ENCODE data around the gene VOPP1. TPM values are rescaled to one million over a fixed set of nuclear protein-coding genes. Genes with fewer than 3 reads are reported as not detected.

Gene VOPP1
- total and polyA plus RNA-seq, 2 donors (not counting 1 experiment from before 2014, with no cell fraction given): 52.1 to 70.7 TPM

DNA sequence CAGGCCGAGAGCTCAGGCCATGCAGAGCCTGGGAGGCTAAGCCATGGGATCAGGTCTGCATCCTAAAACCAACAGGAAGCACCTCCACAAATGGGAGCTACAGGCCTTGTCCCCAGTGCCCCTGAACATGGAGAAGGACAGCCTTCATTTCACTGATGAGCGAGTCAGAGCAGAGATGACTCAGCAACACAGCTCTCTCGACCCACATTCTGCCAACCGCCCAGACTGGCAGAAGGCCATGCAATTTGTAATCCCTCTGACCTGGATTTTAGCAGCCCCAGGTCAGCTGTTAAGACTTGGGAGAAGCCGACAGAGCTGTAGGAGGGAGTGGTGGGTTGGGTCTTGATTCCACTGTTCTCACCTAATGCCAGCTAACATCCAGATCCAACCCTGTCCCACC, 25.5 kb downstream of the VOPP1 start:
- H3K27me3 ChIP-seq (ENCODE audit: control insufficient read depth, insufficient read depth, low read length): no peaks in the 10 kb centered on the region
- H4K20me1 ChIP-seq (ENCODE audit: control insufficient read depth, extremely low read depth, insufficient read depth, low read length): no peaks in the 10 kb centered on the region
- peak; percentile 80 to 82 for DNase-seq (ENCODE audit: low read depth in 2 of 2)
- TF ChIP-seq, protein P1, sequence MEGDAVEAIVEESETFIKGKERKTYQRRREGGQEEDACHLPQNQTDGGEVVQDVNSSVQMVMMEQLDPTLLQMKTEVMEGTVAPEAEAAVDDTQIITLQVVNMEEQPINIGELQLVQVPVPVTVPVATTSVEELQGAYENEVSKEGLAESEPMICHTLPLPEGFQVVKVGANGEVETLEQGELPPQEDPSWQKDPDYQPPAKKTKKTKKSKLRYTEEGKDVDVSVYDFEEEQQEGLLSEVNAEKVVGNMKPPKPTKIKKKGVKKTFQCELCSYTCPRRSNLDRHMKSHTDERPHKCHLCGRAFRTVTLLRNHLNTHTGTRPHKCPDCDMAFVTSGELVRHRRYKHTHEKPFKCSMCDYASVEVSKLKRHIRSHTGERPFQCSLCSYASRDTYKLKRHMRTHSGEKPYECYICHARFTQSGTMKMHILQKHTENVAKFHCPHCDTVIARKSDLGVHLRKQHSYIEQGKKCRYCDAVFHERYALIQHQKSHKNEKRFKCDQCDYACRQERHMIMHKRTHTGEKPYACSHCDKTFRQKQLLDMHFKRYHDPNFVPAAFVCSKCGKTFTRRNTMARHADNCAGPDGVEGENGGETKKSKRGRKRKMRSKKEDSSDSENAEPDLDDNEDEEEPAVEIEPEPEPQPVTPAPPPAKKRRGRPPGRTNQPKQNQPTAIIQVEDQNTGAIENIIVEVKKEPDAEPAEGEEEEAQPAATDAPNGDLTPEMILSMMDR (conservative IDR thresholded peaks at IDR 0.05 in 1 of 2, IDR thresholded peaks at IDR 0.05 in 1 of 2; ENCODE audit: low read depth in 1 of 2, low read length in 2 of 2): no peak
- TF ChIP-seq EZH2 (IDR thresholded peaks at IDR 0.05; ENCODE audit: low read length, missing control alignments): no peak
- no peaks in the 10 kb centered on the region for H3K36me3 ChIP-seq (ENCODE audit: control insufficient read depth, insufficient read depth, low read length)
- H3K4me2 ChIP-seq (ENCODE audit: extremely low read depth, insufficient read depth, low read length): peak overlapping the region; percentile 41
- H3K79me2 ChIP-seq (ENCODE audit: control insufficient read depth, insufficient read depth, low read length): peaks cover 46% of the 10 kb centered on the region
- H3K4me1 ChIP-seq (ENCODE audit: control insufficient read depth, extremely low read depth, insufficient read depth, low read length): peaks cover 8% of the 10 kb centered on the region
- no peak overlapping the region for H3K9ac ChIP-seq (ENCODE audit: insufficient read depth, low read length)
- no peak overlapping the region for H3K4me3 ChIP-seq (replicated peaks in 1 of 4; ENCODE audit: control extremely low read depth in 1 of 4, insufficient read depth in 1 of 4, low read depth in 3 of 4, low read length in 4 of 4)
- H3K9me3 ChIP-seq (ENCODE audit: control insufficient read depth, insufficient read depth, low read depth, low read length): no peaks in the 10 kb centered on the region
- H2AFZ ChIP-seq (ENCODE audit: low read length): no peak overlapping the region
- no peak overlapping the region for H3K27ac ChIP-seq (ENCODE audit: insufficient read depth, low read length)

DNA sequence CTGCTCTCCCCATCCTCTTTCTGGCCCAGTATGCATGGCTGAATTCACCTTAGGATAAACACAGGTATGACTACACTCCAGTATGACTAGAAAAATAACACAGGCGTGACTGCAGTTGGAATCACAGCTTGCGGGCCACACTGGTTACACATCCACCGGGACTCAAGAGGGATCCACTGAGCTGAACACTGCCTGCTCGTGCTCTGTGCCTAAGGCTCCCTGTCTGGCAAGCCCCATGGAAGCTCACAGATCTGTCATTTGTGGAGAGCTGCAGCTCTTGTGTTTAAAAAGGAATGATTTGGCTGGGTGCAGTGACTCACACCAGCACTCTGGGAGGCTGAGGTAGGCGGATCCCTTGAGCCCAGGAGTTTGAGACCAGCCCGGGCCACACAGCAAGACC, 26.8 kb downstream of the VOPP1 start:
- no peak for TF ChIP-seq EZH2 (IDR thresholded peaks at IDR 0.05; ENCODE audit: low read length, missing control alignments)
- TF ChIP-seq, protein P1 (conservative IDR thresholded peaks at IDR 0.05 in 1 of 2, IDR thresholded peaks at IDR 0.05 in 1 of 2; ENCODE audit: low read depth in 1 of 2, low read length in 2 of 2): peak in 1 of 2 donors; percentile 10
- no peaks in the 10 kb centered on the region for H3K27me3 ChIP-seq (ENCODE audit: control insufficient read depth, insufficient read depth, low read length)
- H4K20me1 ChIP-seq (ENCODE audit: control insufficient read depth, extremely low read depth, insufficient read depth, low read length): no peaks in the 10 kb centered on the region
- no peaks in the 10 kb centered on the region for H3K9me3 ChIP-seq (ENCODE audit: control insufficient read depth, insufficient read depth, low read depth, low read length)
- H3K4me2 ChIP-seq (ENCODE audit: extremely low read depth, insufficient read depth, low read length): no peak overlapping the region
- H3K27ac ChIP-seq (ENCODE audit: insufficient read depth, low read length): no peak overlapping the region
- no peak overlapping the region for H3K9ac ChIP-seq (ENCODE audit: insufficient read depth, low read length)
- peaks cover 8% of the 10 kb centered on the region for H3K4me1 ChIP-seq (ENCODE audit: control insufficient read depth, extremely low read depth, insufficient read depth, low read length)
- H3K4me3 ChIP-seq (replicated peaks in 1 of 4; ENCODE audit: control extremely low read depth in 1 of 4, insufficient read depth in 1 of 4, low read depth in 3 of 4, low read length in 4 of 4): no peak overlapping the region
- H3K79me2 ChIP-seq (ENCODE audit: control insufficient read depth, insufficient read depth, low read length): peaks cover 43% of the 10 kb centered on the region
- no peak overlapping the region for H2AFZ ChIP-seq (ENCODE audit: low read length)
- DNase-seq (ENCODE audit: low read depth in 2 of 2): peak; percentile 33 to 88
- no peaks in the 10 kb centered on the region for H3K36me3 ChIP-seq (ENCODE audit: control insufficient read depth, insufficient read depth, low read length)

DNA sequence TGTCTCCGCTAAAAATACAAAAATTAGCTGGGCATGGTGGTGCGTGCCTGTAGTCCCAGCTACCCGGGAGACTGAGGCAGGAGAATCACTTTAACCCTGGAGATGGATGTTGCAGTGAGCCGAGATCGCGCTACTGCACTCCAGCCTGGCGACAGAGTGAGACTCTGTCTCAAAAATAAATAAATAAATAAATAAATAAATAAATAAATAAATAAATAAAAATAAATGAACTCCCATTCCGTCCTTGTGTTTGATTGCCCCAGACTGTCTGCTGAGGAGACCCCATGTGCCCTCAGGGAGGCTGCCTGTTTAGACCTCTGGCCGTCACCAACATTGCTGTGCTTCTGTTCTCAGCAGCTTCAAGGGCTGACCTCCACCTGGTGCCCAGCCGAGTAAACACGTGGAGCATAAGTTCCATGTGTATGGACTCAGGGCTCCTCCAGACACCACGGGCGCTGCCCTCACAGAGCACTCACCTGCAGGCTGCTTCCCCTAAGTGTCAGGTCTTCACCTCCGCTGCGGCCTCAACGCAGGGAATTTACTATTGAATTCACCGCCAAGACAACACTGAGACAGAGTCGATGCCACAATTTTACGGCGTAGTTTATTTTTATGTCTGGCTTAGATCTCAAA, 32.0 kb downstream of the VOPP1 start:
- Histone ChIP-seq H3K36me3 (ENCODE audit: control insufficient read depth, insufficient read depth, low read length) (no peaks in the 10 kb centered on the region), H3K4me3 (replicated peaks in 1 of 4; ENCODE audit: control extremely low read depth in 1 of 4, insufficient read depth in 1 of 4, low read depth in 3 of 4, low read length in 4 of 4) (no peak overlapping the region), H2AFZ (ENCODE audit: low read length) (no peak overlapping the region), H3K4me2 (ENCODE audit: extremely low read depth, insufficient read depth, low read length) (no peak overlapping the region), H3K4me1 (ENCODE audit: control insufficient read depth, extremely low read depth, insufficient read depth, low read length) (peaks cover 4% of the 10 kb centered on the region), H3K79me2 (ENCODE audit: control insufficient read depth, insufficient read depth, low read length) (peaks cover 37% of the 10 kb centered on the region), H3K27ac (ENCODE audit: insufficient read depth, low read length) (no peak overlapping the region), H3K27me3 (ENCODE audit: control insufficient read depth, insufficient read depth, low read length) (no peaks in the 10 kb centered on the region), H4K20me1 (ENCODE audit: control insufficient read depth, extremely low read depth, insufficient read depth, low read length) (no peaks in the 10 kb centered on the region), H3K9ac (ENCODE audit: insufficient read depth, low read length) (no peak overlapping the region), H3K9me3 (ENCODE audit: control insufficient read depth, insufficient read depth, low read depth, low read length) (no peaks in the 10 kb centered on the region)
- DNase-seq (ENCODE audit: low read depth in 2 of 2): no peak
- TF ChIP-seq, protein P1 (conservative IDR thresholded peaks at IDR 0.05 in 1 of 2, IDR thresholded peaks at IDR 0.05 in 1 of 2; ENCODE audit: low read depth in 1 of 2, low read length in 2 of 2): no peak
- no peak for TF ChIP-seq EZH2 (IDR thresholded peaks at IDR 0.05; ENCODE audit: low read length, missing control alignments)
